GM21390 (cell line): ENCODE measurements around the gene ABR.
"Not testable (repeated sequence)": the region's sequence is repeated elsewhere in the genome, so short reads cannot be mapped to it uniquely, and the experiment has no call there.

Experiments
- ATAC-seq: cut with Tn5 transposase; IDR thresholded peaks from one replicate; pipeline ENCODE4 v1.9.1; 2021; ENCODE audit not compliant: unreplicated experiment

The ABR gene

GRCh38 chr17:1174263-1174880, 5.4 kb downstream of the ABR start:
- ATAC-seq: no peak

GRCh38 chr17:1173432-1174262, 6.1 kb downstream of the ABR start:
- ATAC-seq: no peak

GRCh38 chr17:1171953-1172352, 7.8 kb downstream of the ABR start:
- no peak for ATAC-seq

- no peak for ATAC-seq
These were observed 9.0 kb downstream of the ABR start for GRCh38 chr17:1170739-1171138.

DNA sequence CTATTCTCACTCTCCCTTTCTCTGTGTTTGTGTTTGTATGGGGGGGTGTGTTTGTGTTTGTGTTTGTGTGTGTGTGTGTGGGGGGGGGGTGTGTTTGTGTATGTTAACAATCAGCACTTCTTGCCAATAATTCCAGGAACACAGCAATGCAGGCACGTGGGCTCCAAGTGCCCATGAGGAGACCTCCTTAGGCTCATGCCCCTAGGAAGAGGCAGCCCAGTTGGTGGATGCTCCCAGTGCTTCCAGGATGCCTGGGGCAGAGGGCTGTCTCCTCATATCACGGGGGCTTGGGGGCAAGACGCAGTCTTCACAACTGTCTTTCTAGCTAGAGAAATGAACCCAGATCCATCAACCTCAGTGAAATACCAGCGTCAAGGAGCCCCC, 9.9 kb downstream of the ABR start:
- ATAC-seq: no peak

- no peak for ATAC-seq
These were observed 10.4 kb downstream of the ABR start for GRCh38 chr17:1169221-1169928.

DNA sequence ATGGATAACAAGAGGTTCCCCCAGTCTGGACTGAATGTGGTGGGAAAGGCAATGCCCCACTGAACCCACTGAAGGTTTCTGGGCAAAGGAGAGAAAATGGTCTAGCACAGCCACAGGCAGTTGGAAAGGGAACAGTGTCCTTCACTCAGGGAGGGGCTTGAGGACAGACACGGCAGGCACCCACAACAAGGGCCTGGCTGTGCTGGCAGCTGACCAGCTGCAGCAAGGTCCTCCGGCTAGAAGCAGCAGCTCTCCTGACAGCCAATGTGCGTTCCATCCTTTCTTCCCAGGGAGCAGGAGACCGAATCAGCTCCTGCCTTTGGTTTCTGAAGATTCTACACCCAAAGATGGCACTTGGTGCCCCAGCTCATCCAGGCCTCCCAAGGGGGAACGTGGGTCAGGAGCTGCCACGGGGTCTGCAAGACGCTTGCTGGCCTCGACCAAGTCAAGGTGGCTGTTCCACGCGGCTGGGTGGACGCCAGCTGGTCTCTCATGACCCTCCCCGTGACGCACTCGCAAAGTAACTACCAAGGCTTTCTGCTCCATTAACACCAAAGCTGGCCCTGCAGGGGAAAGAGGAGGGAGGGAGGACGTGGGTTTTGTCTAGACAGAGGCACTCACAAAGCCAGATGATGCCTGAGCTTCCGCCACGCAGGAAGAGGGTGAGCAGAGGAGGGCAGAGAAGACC, 11.1 kb downstream of the ABR start:
- no peak for ATAC-seq

- no peak for ATAC-seq
These were observed 13.5 kb downstream of the ABR start for GRCh38 chr17:1166276-1166675.

- ATAC-seq: no peak
These were observed 13.9 kb downstream of the ABR start for GRCh38 chr17:1165836-1166235.

- ATAC-seq: no peak
These were observed 14.7 kb downstream of the ABR start for GRCh38 chr17:1164935-1165556.

DNA sequence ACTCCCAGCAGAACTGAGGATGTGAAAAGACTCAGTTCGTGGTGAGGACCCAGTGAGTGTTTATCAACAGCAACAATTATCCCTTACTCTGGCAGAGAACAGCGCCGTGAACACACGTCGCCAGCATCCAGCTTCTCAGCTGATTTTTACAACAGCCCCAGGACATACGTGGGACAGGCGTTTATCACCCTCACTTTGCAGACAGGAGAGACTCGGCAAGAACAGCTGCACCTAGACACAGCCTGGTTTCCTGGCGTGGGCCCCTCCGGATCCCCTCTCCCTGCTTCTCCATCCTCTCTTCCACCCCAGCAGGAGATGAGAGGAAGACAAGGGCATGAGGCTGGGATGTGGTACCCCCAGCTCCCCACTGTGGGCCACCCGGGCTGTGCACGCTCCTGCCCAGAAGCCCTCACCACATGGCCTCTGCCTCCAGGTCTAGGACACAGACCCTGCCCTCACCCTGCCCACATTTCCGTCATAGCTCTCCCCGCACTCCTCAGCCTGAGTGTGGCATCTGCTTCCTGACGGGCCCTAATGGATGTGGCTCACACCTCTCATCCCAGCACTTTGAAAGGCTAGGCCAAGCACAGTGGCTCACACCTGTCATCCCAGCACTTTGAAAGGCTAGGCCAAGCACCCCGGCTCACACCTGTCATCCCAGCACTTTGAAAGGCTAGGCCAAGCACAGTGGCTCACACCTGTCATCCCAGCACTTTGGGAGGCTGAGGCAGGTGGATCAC, 17.5 kb downstream of the ABR start:
- ATAC-seq: no peak

- ATAC-seq: no peak
These were observed 19.0 kb downstream of the ABR start for GRCh38 chr17:1160591-1161390.

DNA sequence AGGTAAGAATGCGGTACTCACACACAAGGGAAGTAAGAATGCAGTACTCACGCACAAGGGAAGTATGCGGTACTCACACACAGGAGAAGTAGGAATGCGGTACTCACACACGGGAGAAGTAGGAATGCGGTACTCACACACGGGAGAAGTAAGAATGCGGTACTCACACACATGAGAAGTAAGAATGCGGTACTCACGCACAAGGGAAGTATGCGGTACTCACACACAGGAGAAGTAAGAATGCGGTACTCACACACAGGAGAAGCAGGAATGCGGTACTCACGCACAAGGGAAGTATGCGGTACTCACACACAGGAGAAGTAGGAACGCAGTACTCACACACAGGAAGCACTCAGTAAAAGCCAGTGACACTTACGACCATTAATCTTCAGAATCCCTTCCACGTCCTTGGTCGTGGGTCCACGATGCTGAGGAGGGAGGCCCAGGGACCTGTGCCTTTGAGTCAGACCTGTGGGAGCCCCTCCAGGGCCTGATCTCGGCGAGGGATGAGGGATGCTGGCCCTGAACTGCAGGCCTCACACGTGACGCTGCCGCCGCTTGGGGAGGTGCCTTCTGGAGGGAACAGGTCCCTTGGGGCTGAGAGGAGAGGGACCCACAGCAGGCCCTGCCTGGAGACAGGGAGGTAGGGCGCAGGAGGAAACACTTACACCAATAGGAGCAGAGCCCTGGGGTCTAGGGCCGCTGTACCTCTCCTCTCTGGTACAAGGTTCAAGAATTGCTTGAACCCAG, 20.2 kb downstream of the ABR start:
- no peak for ATAC-seq

- no peak for ATAC-seq
These were observed 20.9 kb downstream of the ABR start for GRCh38 chr17:1158879-1159278.

DNA sequence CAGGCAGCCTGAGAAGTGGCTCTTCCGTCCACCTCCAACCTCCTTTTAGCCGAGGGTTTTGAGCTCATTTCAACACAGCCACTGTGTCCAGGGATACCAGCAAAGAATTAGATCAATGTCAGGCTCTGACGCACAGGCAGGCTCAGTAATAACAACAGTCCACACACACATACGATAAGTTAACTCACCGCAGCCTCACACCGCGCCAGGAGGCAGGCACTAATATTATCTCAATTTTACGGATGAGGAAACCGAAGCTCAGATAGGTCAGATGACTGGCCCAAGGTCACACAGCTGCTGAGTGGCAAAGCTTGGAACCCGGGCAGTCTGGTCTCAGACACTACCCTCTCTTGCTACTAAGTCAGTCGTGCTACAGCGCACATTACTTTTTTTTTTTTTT, 22.9 kb downstream of the ABR start:
- ATAC-seq: no peak

- no peak for ATAC-seq
These were observed 25.1 kb downstream of the ABR start for GRCh38 chr17:1154704-1155103.

- ATAC-seq: no peak
These were observed 25.8 kb downstream of the ABR start for GRCh38 chr17:1153795-1154546.

DNA sequence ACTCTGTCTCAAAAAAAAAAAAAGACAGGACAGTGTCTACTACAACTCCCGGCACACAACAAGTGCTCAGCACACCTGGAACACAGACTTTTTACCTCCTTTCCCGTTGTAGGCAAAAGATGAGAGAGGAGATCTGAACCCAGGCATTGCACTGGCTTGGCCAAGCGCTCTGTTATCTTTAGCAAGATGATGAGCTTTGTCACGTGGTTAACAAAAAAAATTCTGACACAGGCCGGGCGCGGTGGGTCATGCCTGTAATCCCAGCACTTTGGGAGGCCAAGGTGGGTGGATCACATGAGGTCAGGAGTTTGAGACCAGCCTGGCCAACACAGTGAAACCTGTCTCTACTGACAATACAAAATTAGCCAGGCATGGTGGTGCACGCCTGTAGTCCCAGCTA, 27.2 kb downstream of the ABR start:
- ATAC-seq: not testable (repeated sequence)
